Tibial nerve (tissue), 3 donors: ENCODE measurements around the gene FERMT3.

ENCODE experiments used
- CTCF ChIP-seq, 5 experiments: fragments of 200-600 bp in 3 of 5; fragments of 450-650 bp in 2 of 5; sonication (generic) in 3 of 5; IDR thresholded peaks; one replicate each; pipeline ENCODE4 v1.5.1; 2016 to 2019; ENCODE audit warnings: antibody characterized with exemption in 5 of 5, mild to moderate bottlenecking in 3 of 5, moderate library complexity in 2 of 5
- POLR2A ChIP-seq, 2 donors: fragments of 450-650 bp; IDR thresholded peaks; one replicate each; pipeline ENCODE4 v1.6.1; 2017; ENCODE audit warnings: antibody characterized with exemption in 2 of 2, mild to moderate bottlenecking in 2 of 2, moderate library complexity in 2 of 2

DNA sequence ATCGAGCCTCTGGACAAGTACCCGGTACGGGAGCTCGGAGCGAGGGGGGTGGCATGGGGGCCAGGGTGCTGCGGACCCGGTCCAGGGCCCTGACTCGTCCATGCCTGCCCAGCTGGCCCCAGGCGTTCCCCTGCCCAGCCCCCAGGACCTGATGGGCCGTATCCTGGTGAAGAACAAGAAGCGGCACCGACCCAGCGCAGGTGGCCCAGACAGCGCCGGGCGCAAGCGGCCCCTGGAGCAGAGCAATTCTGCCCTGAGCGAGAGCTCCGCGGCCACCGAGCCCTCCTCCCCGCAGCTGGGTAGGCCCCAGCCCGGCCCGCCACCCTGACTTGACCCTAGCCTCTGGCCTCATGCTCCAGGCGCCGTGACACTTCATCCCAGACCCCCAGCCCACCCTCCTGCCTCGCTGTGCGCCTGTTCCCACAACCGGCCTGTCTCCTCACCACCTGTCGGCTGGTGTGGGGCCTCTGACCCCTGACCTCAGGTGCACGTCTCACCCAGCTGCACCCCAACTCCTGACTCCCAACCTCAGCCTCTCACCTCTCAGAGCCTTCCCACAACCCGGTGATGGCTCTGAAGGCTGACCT is 52.5 kb downstream of the FERMT3 start:
- no peak for TF ChIP-seq POLR2A (IDR thresholded peaks at IDR 0.05)
- TF ChIP-seq CTCF (IDR thresholded peaks at IDR 0.05): no peak
